HAP-1 (cell line): Measurements from ENCODE around the gene GJC2.

Experiments
- DNase-seq, 2 experiments: peaks; one replicate each; pipeline ENCODE4 v3.0.0-alpha.2; 2016 to 2020; ENCODE audit warnings: low spot score in 2 of 2
- H3K27me3 ChIP-seq: fragments of 250-450 bp; sonication (Bioruptor Pico); 2 replicates; pipeline ENCODE4 v1.5.1; 2020; ENCODE audit warnings: low read depth, mild to moderate bottlenecking, moderate library complexity
- H3K36me3 ChIP-seq: fragments of 250-450 bp; sonication (Bioruptor Pico); replicated peaks from 2 replicates; pipeline ENCODE4 v1.5.1; 2020; ENCODE audit warnings: mild to moderate bottlenecking
- H3K4me1 ChIP-seq: fragments of 250-450 bp; sonication (Bioruptor Pico); 2 replicates; pipeline ENCODE4 v1.5.1; 2020; ENCODE audit warnings: mild to moderate bottlenecking
- H3K4me3 ChIP-seq: fragments of 250-450 bp; sonication (Bioruptor Pico); 2 replicates; pipeline ENCODE4 v1.5.1; 2020; ENCODE audit warnings: mild to moderate bottlenecking, moderate library complexity
- H3K9me3 ChIP-seq: fragments of 250-450 bp; sonication (Bioruptor Pico); 2 replicates; pipeline ENCODE4 v1.5.1; 2020; ENCODE audit warnings: mild to moderate bottlenecking, moderate library complexity
- in situ Hi-C: fragments of 300-500 bp; cut with MboI; formaldehyde crosslinking; loops from 3 replicates; pipeline ENCODE4 v1.14.3; 2020; ENCODE audit warnings: low sequenced_read_pairs, inconsistent platforms, mixed read lengths

GJC2 gene

DNA sequence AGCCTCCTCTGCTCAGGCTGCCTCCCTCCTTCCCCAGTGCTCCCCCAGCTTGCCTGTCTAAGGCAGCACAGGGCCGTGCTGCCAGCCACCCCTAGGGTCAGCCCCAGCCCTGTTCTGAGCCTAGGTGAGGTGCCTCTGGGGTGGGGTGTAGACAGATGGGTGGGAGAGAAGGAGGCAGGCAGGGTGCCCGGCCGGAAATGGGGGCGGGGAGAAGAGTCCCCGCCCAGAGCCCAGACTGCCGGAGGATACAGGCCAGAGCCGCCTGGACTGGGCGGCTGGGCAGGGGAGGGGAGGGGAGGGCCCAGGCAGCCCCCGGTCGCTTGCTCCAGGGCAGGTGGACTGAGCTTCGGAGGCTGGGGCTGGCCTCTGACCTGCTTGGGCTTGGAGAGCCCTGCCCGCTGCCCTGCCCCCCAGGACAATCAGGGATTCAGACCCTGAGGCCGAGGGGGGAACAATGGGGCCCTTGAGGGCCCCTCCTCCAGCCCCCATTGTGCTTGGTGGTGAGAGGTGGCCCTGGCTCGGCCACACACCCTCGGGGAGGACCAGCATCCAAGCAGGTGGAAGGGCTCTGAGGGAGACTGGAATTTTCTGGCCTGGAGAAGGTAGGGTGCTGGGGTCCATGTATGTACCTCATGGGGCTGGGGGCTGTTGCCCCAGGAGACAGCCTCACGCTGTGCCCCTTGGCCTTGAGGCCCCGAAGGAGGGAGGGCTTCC, at the start of gene GJC2:
Gene GJC2 (plus strand): TSS at position 525 of the 714 bp plus-strand sequence. CDS start 7,829 bp downstream, outside the sequence.
- in situ Hi-C loops, result no loop called here
- Histone ChIP-seq H3K27me3 (no peaks in the 10 kb centered on the region), H3K9me3 (no peaks in the 10 kb centered on the region), H3K36me3 (peaks cover 16% of the 10 kb centered on the region), H3K4me1 (no peaks in the 10 kb centered on the region), H3K4me3 (no peak within 1 kb of the TSS)
- peak in 1 of 2 experiments; percentile 9 for DNase-seq

DNA sequence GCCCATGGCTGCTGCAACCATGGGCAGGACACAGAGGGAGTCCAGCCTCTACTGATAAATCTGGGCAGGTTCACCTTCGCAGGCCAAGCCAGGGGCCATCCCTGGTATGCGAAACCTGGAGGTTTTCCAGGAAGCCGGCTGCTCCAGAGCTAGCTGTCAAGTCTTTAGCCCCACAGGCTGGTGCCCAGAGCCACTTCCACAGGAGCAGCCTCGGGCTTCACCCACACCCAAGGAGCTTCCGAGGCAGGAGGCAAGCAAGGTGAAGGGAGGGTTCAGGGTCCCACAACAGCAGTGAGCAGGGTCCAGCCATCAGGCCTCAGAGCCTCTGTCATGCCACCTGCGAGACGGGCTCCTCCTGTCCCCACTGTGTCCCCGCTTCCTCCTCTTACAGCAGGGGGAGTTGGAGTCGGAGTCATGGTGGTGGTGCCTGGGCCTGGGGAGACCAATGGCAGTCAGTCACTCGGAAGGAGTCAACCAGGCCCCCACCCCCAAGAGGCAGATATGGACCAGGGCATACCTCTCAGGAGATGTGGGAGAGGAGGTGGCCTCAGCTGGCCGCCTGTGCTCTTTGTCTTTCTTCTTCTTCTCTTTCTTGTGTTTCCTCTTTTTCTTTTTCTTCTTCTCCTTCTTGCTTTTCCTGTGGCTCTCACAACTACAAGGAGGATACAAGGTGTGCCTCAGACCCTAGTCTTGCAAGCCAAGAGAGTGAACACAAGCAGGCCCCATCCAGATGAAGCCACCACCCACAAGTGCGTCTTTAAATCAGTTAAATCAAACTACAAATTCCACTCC, 48.7 kb upstream of the GJC2 start:
- H3K9me3 ChIP-seq, result no peaks in the 10 kb centered on the region
- H3K36me3 ChIP-seq, result peaks cover 55% of the 10 kb centered on the region
- H3K4me3 ChIP-seq, result peak overlapping the region; percentile 97
- H3K27me3 ChIP-seq, result no peaks in the 10 kb centered on the region
- in situ Hi-C loops, result no loop called here
- peak in 1 of 2 experiments; percentile 18 for DNase-seq
- peaks cover 5% of the 10 kb centered on the region for H3K4me1 ChIP-seq

DNA sequence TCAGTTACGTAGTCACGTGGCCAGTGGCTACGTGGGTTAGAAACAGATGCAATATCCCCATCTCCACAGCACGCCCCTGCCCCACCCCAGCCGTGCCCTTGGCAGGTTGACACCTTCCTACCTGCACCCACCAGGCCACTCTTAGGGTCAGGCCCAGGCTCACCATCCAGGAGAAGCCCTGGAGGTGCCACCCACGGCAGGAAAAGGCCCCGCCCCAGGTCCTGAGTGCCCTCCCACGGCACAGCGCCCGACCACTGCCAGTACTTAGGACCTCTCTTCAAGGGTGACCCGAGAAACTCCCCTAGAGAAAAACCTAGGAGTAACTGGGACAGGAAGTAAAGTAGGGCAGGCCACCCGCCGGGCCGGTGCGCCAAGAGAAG, 48.1 kb upstream of the GJC2 start:
- in situ Hi-C loops, result no loop called here
- no peak for DNase-seq
- Histone ChIP-seq H3K9me3 (no peaks in the 10 kb centered on the region), H3K27me3 (no peaks in the 10 kb centered on the region), H3K36me3 (peaks cover 54% of the 10 kb centered on the region), H3K4me1 (peaks cover 5% of the 10 kb centered on the region), H3K4me3 (peak overlapping the region; percentile 97)

DNA sequence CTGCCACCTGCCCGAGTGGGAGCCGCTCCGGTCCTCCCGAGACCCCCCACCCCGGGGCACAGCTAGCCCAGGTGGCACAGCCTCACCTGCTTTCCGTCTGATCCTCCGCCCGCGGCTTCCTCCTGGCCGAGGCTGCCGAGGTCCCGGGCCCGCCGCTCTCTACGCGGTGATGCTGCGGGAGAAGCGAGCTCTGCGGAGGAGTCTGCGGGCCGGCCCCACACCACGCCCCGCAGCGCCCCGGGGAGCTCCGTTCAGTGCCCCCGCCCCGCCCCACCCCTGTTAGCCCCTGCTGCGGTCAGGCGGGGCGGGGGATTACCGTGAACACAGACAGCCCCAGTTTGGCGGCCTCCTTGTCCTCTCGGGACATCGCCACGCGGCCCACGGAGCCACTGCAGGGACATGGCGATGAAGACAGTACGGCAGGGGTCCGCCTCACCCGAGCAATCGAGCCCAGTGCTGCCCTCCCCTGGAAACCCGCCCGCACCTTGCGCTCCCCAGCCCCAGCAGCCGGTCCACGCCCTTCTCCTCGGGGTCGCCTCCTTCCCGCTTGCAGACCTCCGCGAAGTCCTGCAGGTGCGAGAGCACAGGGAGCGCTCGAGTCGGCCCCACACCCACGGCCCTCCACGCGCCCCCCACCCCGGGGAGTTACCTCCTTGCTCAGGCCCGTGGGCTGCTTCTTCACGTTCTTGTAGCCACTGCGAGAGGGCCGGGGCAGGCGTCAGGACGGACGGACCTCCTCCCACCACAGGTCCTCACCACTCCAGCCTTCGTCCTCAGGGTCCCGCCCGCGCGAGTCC, 47.5 kb upstream of the GJC2 start:
- peaks cover 5% of the 10 kb centered on the region for H3K4me1 ChIP-seq
- in situ Hi-C loops, result no loop called here
- no peaks in the 10 kb centered on the region for H3K27me3 ChIP-seq
- peaks cover 52% of the 10 kb centered on the region for H3K36me3 ChIP-seq
- DNase-seq, result peak in 1 of 2 experiments; percentile 78
- H3K9me3 ChIP-seq, result no peaks in the 10 kb centered on the region
- H3K4me3 ChIP-seq, result peak overlapping the region; percentile 97

DNA sequence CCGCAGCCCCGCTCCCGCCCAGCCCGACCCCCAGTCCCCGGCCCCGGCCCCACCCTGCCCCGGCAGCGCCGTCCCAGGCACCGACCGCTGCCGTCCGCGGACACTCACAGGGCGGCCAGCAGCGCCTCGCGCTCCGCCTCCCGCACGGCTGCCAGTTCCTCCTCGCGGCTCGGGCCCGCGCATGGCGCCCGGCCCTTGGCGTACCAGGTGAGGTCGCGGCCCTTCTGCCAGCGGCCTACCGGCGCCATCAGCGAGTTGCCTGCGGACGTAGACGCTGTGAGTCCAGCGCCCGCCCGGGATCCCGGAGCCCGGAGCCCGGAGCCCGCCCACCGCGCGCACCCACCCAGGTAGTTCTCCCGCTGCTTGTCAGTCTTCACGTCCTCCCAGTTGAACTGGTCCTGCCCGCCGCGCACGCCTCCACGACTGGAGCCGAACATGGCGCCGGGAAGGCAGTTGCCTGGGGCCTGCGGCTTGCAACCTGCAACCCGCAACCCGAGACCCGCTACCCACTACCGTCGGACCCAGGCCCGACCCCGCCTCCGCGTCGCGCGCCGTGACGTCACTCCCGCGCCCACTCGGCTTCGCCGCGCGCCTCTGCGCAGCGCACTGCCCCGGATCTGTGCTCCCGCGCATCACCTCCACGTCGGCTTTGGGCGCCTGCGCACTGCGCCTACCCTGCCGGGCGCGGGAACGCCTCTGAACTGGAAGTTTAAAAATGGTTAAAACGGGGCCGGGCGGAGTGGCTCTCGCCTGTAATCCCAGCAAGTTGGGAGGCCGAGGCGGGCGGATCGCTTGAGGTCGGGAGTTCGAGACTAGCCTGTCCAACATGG, 46.7 kb upstream of the GJC2 start, which contains the start of gene C1orf35:
Gene C1orf35 (minus strand): TSS at position 535 of the 830 bp plus-strand sequence. CDS start 98 bp downstream, at position 437.
- in situ Hi-C loops, result no loop called here
- Histone ChIP-seq H3K4me3 (peak within 1 kb of the TSS; percentile 97), H3K4me1 (peaks cover 5% of the 10 kb centered on the region), H3K36me3 (peaks cover 50% of the 10 kb centered on the region), H3K9me3 (no peaks in the 10 kb centered on the region), H3K27me3 (no peaks in the 10 kb centered on the region)
- DNase-seq, result peak; percentile 92 to 96

DNA sequence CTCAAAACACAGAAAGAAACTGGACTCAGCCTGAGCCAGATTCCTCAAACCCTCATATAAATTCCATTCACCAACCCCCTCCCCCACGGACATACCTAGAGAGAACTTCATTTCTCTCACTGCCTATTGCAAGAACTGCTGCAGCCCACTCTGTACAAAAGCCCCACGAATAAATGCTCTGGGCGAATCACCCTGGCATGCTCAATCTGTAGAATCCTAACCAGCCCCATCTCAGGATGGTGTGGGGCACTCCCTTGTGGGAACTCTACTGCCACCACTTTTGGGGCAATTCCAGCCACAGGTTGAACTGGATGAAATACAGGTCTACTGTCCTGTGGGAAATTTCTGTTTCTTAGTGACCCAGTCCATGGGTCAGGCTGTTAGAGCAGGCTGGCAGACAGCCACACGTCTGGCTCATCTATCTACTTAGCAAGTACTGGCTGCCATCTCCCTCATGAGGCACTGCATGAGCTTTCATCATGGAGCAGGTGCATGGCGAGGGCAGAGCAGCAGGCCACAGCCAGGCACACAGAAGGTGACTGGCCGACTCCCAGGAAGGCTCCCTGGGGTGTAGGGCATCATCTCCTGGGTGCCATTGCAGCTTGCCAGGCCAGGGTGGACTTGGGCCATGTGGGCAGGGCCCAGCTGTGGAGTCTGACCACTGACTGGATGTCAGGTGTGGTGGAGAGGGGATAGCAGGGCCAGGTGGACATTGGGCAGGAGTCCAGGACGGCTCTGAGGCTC, 45.0 kb upstream of the GJC2 start:
- no peak for DNase-seq
- in situ Hi-C loops, result no loop called here
- Histone ChIP-seq H3K27me3 (no peaks in the 10 kb centered on the region), H3K4me3 (no peak overlapping the region), H3K9me3 (no peaks in the 10 kb centered on the region), H3K4me1 (peaks cover 8% of the 10 kb centered on the region), H3K36me3 (peaks cover 33% of the 10 kb centered on the region)

DNA sequence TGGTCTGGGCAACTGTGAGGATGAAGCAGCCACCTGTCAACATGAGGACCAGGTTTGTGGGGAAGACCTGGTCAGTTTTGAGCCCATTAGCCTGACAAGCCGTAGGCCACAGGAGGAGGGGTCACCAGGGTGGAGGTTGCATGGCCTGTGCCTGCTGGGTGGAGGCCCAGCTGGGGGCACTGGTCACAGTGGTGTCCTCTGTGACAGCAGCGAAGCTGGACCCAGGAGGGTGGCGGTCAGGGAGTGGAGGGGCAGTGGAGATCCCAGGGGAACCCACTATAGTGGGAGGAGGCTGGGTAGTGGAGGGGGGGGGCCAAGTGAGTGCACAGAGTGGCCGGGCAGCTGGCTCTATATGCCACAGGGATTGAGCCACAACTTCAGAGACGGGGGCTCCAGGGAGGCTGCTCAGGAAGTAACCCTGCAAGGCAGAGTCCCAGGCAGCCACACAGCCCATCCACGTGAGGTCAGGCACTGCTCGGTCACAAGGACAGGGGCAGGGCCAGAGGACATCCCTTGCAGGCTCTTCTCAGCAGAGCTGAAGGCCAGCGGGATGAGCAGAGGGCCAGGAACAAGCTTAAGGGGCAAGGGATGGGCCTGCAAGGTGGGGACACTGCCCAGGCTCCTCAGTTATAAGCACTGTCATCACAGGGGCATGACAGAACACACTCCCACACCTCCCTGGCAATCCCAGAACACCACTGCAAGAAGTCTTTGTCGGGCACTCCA, 44.3 kb upstream of the GJC2 start:
- peaks cover 8% of the 10 kb centered on the region for H3K4me1 ChIP-seq
- H3K9me3 ChIP-seq, result no peaks in the 10 kb centered on the region
- H3K27me3 ChIP-seq, result no peaks in the 10 kb centered on the region
- peaks cover 26% of the 10 kb centered on the region for H3K36me3 ChIP-seq
- DNase-seq, result no peak
- in situ Hi-C loops, result no loop called here
- no peak overlapping the region for H3K4me3 ChIP-seq

DNA sequence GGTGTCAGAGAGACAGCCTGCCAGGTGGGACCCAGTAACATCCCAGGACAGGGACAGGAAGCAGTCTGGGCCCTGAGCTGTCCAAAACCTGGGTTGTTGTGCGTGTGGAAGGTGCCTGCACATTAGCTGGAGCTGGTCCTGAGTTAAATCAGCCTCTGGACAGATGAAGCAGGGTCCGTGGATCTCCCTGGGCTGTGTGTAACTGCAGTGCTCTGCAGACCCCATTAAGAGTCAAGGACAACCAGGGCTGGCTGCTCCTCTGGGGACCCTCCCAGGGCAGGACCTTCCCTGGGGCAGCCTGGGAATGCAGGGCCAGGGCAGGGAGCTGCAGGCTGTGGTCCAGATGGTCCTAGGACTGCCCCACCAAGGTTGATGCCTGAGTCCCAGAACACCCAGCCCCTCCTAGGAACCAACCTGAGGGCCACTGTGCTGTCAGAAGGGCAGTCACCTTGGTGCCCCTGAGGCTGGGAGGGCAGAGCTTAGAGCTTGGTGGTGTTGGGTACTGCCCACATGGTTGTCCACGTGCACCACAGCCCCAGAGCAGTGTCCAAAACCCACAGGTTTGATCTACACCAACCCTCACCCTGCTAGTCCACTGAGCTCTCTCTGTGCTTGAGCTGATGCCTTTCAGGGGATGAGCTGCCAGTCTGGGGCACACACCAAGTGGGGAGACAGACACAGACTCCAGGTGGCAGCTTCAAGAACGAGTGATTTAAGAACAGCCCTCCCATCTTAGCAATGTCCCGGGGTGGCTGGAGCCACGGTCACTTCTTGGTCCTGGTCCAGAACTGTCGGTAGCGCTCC, 43.5 kb upstream of the GJC2 start:
- Histone ChIP-seq H3K36me3 (peaks cover 18% of the 10 kb centered on the region), H3K27me3 (no peaks in the 10 kb centered on the region), H3K4me1 (peaks cover 8% of the 10 kb centered on the region), H3K4me3 (no peak overlapping the region), H3K9me3 (no peaks in the 10 kb centered on the region)
- in situ Hi-C loops, result no loop called here
- DNase-seq, result no peak

DNA sequence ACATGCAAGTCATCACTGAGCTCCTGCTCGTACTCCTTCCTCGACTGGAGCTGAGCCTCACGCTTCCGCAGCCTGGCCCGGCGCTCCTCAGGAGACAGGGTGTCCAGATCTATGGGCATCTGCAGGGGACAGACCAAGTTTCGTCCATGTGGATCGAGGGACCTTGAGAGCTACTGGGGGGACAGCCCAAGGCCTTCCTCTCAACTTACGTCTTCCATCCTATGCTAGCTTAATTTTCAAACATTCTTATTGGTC, 43.0 kb upstream of the GJC2 start:
- peaks cover 13% of the 10 kb centered on the region for H3K36me3 ChIP-seq
- peaks cover 8% of the 10 kb centered on the region for H3K4me1 ChIP-seq
- H3K4me3 ChIP-seq, result no peak overlapping the region
- H3K9me3 ChIP-seq, result no peaks in the 10 kb centered on the region
- H3K27me3 ChIP-seq, result no peaks in the 10 kb centered on the region
- in situ Hi-C loops, result no loop called here
- no peak for DNase-seq

DNA sequence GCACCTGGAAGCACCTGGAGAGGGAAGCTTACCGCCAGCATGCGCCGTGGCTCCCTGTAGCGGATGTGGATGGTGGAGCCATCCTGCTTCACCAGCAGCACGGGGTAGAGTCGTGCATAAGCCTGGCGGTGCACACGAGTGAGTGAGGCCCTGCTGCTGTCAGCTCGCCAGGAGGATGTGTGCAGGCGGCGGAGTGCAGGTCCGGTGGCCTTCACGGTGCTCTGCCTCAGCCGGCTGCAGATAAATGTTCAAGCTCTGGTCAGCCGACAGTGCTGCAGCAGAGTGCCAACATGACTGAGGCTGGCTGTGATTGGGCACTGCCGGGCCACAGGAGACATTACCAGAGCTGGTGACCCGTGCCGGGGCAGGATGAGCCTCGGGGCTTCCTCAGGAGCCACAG, 42.1 kb upstream of the GJC2 start:
- in situ Hi-C loops, result no loop called here
- Histone ChIP-seq H3K9me3 (no peaks in the 10 kb centered on the region), H3K27me3 (no peaks in the 10 kb centered on the region), H3K4me1 (peaks cover 8% of the 10 kb centered on the region), H3K36me3 (peaks cover 13% of the 10 kb centered on the region), H3K4me3 (no peak overlapping the region)
- no peak for DNase-seq

DNA sequence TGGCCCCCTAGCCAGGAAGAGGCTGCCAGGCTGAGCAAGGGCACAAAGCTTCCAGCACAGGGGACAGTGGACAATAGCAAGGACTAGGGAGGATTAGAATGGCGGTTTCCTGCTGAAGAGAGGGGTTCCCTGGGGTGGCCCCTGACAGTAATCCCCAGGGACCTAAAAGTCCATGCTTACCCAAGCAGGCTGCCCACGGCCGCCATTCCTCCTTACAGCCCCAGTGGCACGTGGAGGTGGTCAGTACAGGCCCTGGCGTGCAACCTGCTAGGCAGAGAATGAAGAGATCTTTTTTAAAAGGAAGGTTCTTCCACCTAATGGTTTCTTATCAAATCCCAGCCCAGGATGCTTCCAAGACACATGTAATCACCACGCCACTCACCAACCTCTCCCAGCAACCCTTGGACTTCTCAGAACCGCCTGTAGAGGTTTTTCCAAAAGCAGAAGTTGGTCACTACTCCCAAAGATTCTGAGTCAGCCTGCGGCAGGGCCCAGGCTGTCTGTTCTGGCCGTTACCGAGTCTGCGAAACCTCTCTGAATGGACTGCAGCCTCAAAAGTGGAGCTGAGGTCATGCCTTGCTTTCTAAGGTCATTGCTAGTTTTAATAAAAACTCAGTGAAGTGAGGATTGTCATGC, 41.6 kb upstream of the GJC2 start:
- peaks cover 13% of the 10 kb centered on the region for H3K36me3 ChIP-seq
- no peaks in the 10 kb centered on the region for H3K9me3 ChIP-seq
- no peaks in the 10 kb centered on the region for H3K27me3 ChIP-seq
- DNase-seq, result no peak
- H3K4me3 ChIP-seq, result peak overlapping the region; percentile 89
- H3K4me1 ChIP-seq, result peaks cover 8% of the 10 kb centered on the region
- in situ Hi-C loops, result no loop called here
